Measurements from ENCODE around the gene THSD1. TPM values are rescaled to one million over a fixed set of nuclear protein-coding genes. Genes with fewer than 3 reads are reported as not detected.

Gene THSD1
- total RNA-seq, 4 donors from 2014 or later: 0.64 to 7.3 (median 4.8) TPM

- H3K27ac ChIP-seq: no peak overlapping the region
These were observed 12.2 kb downstream of the THSD1 start for GRCh38 chr13:52393572-52394357.

DNA sequence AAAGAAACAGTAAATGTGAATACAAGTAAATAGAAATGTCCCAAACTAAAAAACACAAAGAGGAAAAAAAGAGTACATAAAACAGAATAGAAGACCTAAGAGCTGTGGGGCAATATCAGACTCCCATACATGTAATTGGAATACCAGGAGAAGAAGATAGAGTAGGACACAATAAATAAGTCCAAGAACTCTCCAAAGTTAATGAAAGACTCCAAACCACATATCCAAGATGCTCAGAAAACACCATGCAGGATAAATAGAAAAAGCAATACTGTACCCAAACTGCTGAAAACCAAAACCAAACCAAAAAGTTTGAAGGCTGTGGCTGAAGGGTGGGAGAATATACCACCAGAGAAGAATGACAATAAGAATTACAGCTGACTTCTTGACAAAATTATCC, 18.3 kb downstream of the THSD1 start:
- intact Hi-C loops (cut with DNase I): no loop called here
- no peaks in the 10 kb centered on the region for H3K36me3 ChIP-seq
- TF ChIP-seq CTCF (IDR thresholded peaks at IDR 0.05) (no peak), POLR2A (IDR thresholded peaks at IDR 0.05) (no peak)
- DNase-seq: no peak
- no peaks in the 10 kb centered on the region for H3K27me3 ChIP-seq
- H3K9me3 ChIP-seq: no peaks in the 10 kb centered on the region
- H3K27ac ChIP-seq: no peak overlapping the region
- H3K4me1 ChIP-seq: peaks cover 0 to 6% (median 0%) of the 10 kb centered on the region in 3 donors
- H3K4me3 ChIP-seq: no peak overlapping the region

More at GRCh38 chr13:52393572-52394357, 12.2 kb downstream of the THSD1 start:
- Histone ChIP-seq H3K36me3 (no peaks in the 10 kb centered on the region), H3K9me3 (no peaks in the 10 kb centered on the region), H3K4me3 (no peak overlapping the region), H3K4me1 (peaks cover 0 to 22% (median 0%) of the 10 kb centered on the region in 3 donors), H3K27me3 (no peaks in the 10 kb centered on the region)
- intact Hi-C loops (cut with DNase I): no loop called here
- WGBS, 2 donors: 78 to 81% methylated on average over 7 of the region's 8 CpGs
- TF ChIP-seq CTCF (IDR thresholded peaks at IDR 0.05): no peak
- no peak for TF ChIP-seq POLR2A (IDR thresholded peaks at IDR 0.05)
- DNase-seq: no peak

GRCh38 chr13:52385870-52386269, 20.1 kb downstream of the THSD1 start:
- no peak for TF ChIP-seq CTCF (IDR thresholded peaks at IDR 0.05)
- TF ChIP-seq POLR2A (IDR thresholded peaks at IDR 0.05): no peak
- intact Hi-C loops (cut with DNase I): no loop called here
- Histone ChIP-seq H3K9me3 (no peaks in the 10 kb centered on the region), H3K27ac (no peak overlapping the region), H3K4me3 (no peak overlapping the region), H3K4me1 (no peaks in the 10 kb centered on the region), H3K27me3 (no peaks in the 10 kb centered on the region), H3K36me3 (no peaks in the 10 kb centered on the region)
- no peak for DNase-seq
- WGBS, 2 donors: 86 to 90% methylated on average over 4 of the region's 4 CpGs

DNA sequence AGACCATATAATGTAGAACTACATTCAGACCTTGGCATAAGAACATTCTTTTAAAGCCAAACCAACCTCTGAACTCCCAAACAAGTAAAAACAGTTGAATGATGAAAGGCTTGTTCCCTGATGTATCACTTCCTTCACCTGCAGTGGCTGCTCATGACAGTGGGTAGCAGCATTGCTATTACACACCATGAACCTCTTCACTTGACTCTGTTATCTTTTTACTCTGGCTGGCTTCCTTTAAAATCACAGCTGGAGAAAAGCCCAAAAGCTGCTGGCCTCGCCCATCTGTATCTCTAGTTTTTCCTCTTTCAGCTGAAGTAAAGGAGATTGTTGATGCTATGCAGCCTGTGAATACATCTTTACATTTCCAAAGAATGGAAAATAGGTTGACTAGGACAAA, 22.6 kb downstream of the THSD1 start:
- H3K4me3 ChIP-seq: no peak overlapping the region
- H3K27me3 ChIP-seq: no peaks in the 10 kb centered on the region
- no peaks in the 10 kb centered on the region for H3K9me3 ChIP-seq
- no peaks in the 10 kb centered on the region for H3K4me1 ChIP-seq
- DNase-seq: no peak
- H3K27ac ChIP-seq: no peak overlapping the region
- peaks cover 0 to 2% (median 0%) of the 10 kb centered on the region in 3 donors for H3K36me3 ChIP-seq
- 63 to 87% methylated on average over 1 of the region's 1 CpG for WGBS, 2 donors
- intact Hi-C loops (cut with DNase I): no loop called here
- TF ChIP-seq POLR2A (IDR thresholded peaks at IDR 0.05) (no peak), CTCF (IDR thresholded peaks at IDR 0.05) (no peak)

DNA sequence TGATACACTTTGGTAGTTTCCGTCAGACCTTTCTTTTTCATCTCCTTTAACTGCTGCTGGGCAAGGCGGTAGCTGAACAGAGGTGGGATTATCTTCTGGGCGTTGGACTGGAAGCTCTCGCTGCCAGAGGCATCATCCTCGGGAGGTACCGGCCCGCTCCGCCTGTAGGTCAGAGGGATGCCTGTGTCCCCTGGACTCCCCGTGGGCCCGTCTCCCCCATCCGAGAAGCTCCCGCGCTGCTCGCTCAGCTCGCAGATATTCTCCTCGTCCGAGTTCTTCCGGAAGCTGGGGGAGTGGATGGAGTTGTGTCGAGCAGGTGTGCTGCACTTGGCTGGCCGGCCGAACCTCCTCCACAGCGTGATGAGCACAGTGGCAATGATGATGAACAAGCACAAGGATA, 27.7 kb downstream of the THSD1 start:
- 94 to 95% methylated on average over 21 of the region's 22 CpGs for WGBS, 2 donors
- no peak for TF ChIP-seq POLR2A (IDR thresholded peaks at IDR 0.05)
- no peak for TF ChIP-seq CTCF (IDR thresholded peaks at IDR 0.05)
- intact Hi-C loops (cut with DNase I): no loop called here
- Histone ChIP-seq H3K27me3 (no peaks in the 10 kb centered on the region), H3K4me1 (no peaks in the 10 kb centered on the region), H3K36me3 (peaks cover 0 to 11% (median 0%) of the 10 kb centered on the region in 3 donors), H3K9me3 (no peaks in the 10 kb centered on the region), H3K4me3 (no peak overlapping the region), H3K27ac (no peak overlapping the region)
- DNase-seq: no peak

Data from esophagus squamous epithelium (tissue), 5 donors.